HL-60 (cell line): ENCODE results near the gene ZNF764.

Experiments used
- DNase-seq, 2 experiments: peaks; one replicate each; pipeline ENCODE4 v3.0.0-alpha.2; 2010 to 2020; ENCODE audit warnings: low read depth in 1 of 2, low spot score in 1 of 2
- H3K27ac ChIP-seq: fragments of 250-450 bp; sonication (Bioruptor Pico); replicated peaks from 2 replicates; pipeline ENCODE4 v1.5.1; 2020; ENCODE audit warnings: mild to moderate bottlenecking, moderate library complexity
- H3K27me3 ChIP-seq: fragments of 250-450 bp; sonication (Bioruptor Pico); 2 replicates; pipeline ENCODE4 v1.5.1; 2021; ENCODE audit warnings: mild to moderate bottlenecking, moderate library complexity; ENCODE audit not compliant: insufficient read depth, poor library complexity, severe bottlenecking
- H3K4me3 ChIP-seq: replicated peaks from 2 replicates; pipeline ENCODE4 v1.5.1; 2011; ENCODE audit warnings: mild to moderate bottlenecking, control low read depth, low read length; ENCODE audit not compliant: insufficient read depth
- CTCF ChIP-seq: IDR thresholded peaks from one replicate; pipeline ENCODE4 v1.5.1; 2011; ENCODE audit warnings: low read length, control low read depth, inconsistent platforms; ENCODE audit not compliant: insufficient read depth
- GABPA ChIP-seq: IDR thresholded peaks from 2 replicates; pipeline ENCODE4 v1.6.1; 2012; ENCODE audit warnings: low read depth
- POLR2AphosphoS5 ChIP-seq: IDR thresholded peaks from 2 replicates; pipeline ENCODE4 v1.6.1; 2012; ENCODE audit warnings: low read depth
- REST ChIP-seq: IDR thresholded peaks from 2 replicates; pipeline ENCODE4 v1.6.1; 2012; ENCODE audit warnings: low read depth; ENCODE audit not compliant: insufficient replicate concordance
- SPI1 ChIP-seq: IDR thresholded peaks from 2 replicates; pipeline ENCODE4 v1.6.1; 2012; ENCODE audit warnings: low read depth, mild to moderate bottlenecking, borderline replicate concordance

Gene ZNF764

DNA sequence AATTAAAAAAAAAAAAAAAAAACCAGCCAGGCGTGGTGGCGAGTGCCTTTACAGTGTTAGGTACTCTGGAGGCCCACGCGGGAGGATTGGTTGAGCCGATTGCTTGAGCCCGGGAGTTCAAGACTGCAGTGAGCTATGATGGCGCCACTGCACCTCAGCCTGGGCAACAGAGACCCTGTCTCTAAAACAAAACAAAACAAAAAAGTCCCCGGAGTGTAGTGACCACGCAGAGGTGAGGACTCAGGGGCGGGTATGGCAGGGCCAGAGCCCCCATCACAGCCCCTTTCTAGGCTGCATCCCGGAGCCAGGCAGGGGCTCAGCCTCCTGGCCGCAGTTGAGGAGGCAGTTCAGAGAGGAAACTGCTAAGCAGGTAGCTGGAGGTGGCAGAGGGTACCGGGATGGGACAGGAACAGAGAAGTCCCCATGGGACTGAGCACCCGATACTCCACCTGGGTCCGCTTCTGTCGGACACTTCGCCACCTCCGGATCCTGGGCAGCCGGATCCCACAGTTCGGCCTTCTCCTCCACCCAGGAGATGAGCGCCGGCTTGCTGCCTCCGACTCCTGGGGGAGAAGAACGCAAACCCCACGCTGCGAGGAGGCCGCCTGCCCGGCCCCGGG lies 24.3 kb downstream of the ZNF764 start:
- peak overlapping the region; percentile 56 for H3K4me3 ChIP-seq
- no peaks in the 10 kb centered on the region for H3K27me3 ChIP-seq
- H3K27ac ChIP-seq = peak overlapping the region; percentile 95
- peak in 1 of 2 experiments; percentile 36 for DNase-seq
- TF ChIP-seq REST = no peak

DNA sequence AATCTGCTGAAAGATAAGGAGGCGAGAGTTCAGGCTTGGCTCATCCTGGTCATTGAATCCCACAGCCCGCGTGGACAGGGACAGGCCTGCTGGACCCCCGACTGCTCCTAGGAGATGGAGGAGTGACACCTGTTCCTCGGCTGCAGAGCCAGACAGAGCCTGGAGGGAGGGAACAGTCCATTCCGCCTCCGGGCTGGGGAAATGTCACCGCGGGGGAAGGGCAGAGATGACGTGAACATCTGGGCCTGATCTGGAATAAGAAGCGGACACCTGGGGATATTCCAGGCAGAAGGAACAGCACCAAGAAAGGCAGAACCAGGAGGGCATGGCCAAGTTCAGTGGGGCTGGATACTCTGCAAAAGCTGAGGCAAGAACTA lies 25.0 kb downstream of the ZNF764 start:
- Histone ChIP-seq H3K27ac (no peak overlapping the region), H3K27me3 (no peaks in the 10 kb centered on the region), H3K4me3 (no peak overlapping the region)
- TF ChIP-seq CTCF (no peak), POLR2AphosphoS5 (no peak), GABPA (no peak), REST (no peak), SPI1 (no peak)
- DNase-seq = no peak

DNA sequence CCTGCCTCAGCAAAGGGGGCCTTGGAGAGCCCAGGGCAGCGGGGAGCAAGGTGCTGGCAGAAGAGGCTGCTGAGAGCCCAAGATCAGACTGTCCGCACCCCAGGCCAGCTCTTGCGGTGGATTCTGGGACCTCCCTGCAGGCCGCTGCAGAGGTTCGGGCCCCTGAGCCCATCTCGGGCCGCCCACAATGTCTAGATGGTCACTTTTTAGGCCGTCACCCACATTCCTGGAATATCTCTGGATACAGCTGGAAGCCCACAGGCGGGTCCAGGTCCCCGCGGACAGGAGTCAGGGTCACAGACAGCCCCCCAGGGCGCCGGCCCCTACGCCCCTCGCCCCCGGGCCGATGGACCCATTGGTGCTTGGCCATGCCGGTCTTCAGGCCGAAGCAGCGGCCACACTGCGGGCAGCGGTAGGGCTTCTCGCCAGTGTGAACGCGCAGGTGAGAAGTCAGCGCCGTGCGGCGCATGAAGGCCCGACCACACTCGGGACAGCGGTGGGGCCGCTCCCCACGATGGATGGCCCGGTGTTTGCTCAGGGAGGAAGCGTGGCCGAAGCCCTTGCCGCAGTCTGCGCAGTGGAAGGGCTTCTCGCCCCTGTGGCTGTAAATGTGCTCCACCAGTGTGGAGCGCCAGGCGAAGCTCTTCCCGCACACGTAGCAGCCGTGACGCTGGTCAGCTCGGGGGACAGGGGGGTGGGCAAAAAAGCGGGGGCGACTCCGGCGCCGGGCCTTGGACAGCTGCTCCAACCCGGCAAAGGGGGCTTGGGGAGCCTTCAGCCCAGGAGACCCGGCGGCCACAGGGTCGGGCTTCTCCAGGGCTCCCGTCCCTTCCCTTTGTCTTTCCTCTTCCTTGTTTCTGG lies 25.7 kb downstream of the ZNF764 start:
- no peak for TF ChIP-seq POLR2AphosphoS5
- no peak for TF ChIP-seq REST
- no peak for TF ChIP-seq CTCF
- no peak for TF ChIP-seq SPI1
- TF ChIP-seq GABPA = no peak
- no peak for DNase-seq
- no peak overlapping the region for H3K4me3 ChIP-seq
- H3K27ac ChIP-seq = no peak overlapping the region
- H3K27me3 ChIP-seq = no peaks in the 10 kb centered on the region
